ENCODE measurements around the gene SPART.

SPART gene

GRCh38 chr13:36362914-36363313, 16.7 kb upstream of the SPART start:
- Mint-ChIP-seq H3K36me3 (ENCODE audit: low read depth) (peaks cover 4% of the 10 kb centered on the region), H3K4me1 (peaks cover 47% of the 10 kb centered on the region), H3K9me3 (no peaks in the 10 kb centered on the region), H3K27me3 (ENCODE audit: low read depth) (no peaks in the 10 kb centered on the region), H3K4me3 (no peak overlapping the region), H3K27ac (peak overlapping the region; percentile 11 to 45 (median 20))
- TF ChIP-seq, protein P1, sequence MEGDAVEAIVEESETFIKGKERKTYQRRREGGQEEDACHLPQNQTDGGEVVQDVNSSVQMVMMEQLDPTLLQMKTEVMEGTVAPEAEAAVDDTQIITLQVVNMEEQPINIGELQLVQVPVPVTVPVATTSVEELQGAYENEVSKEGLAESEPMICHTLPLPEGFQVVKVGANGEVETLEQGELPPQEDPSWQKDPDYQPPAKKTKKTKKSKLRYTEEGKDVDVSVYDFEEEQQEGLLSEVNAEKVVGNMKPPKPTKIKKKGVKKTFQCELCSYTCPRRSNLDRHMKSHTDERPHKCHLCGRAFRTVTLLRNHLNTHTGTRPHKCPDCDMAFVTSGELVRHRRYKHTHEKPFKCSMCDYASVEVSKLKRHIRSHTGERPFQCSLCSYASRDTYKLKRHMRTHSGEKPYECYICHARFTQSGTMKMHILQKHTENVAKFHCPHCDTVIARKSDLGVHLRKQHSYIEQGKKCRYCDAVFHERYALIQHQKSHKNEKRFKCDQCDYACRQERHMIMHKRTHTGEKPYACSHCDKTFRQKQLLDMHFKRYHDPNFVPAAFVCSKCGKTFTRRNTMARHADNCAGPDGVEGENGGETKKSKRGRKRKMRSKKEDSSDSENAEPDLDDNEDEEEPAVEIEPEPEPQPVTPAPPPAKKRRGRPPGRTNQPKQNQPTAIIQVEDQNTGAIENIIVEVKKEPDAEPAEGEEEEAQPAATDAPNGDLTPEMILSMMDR (IDR thresholded peaks at IDR 0.05; ENCODE audit: unreplicated experiment in 3 of 3): no peak

- no peaks in the 10 kb centered on the region for H3K9me3 Mint-ChIP-seq
- H3K27me3 Mint-ChIP-seq (ENCODE audit: low read depth): no peaks in the 10 kb centered on the region
- H3K36me3 Mint-ChIP-seq (ENCODE audit: low read depth): peaks cover 4% of the 10 kb centered on the region
- H3K4me1 Mint-ChIP-seq: peaks cover 54% of the 10 kb centered on the region
- TF ChIP-seq, protein P1 (IDR thresholded peaks at IDR 0.05; ENCODE audit: unreplicated experiment in 3 of 3): no peak
- no peak overlapping the region for H3K27ac Mint-ChIP-seq
- no peak overlapping the region for H3K4me3 Mint-ChIP-seq
Observed at GRCh38 chr13:36362251-36362650, 16.1 kb upstream of the SPART start.

- H3K27me3 Mint-ChIP-seq (ENCODE audit: low read depth): no peaks in the 10 kb centered on the region
- no peak overlapping the region for H3K4me3 Mint-ChIP-seq
- no peaks in the 10 kb centered on the region for H3K9me3 Mint-ChIP-seq
- H3K4me1 Mint-ChIP-seq: peaks cover 57% of the 10 kb centered on the region
- no peaks in the 10 kb centered on the region for H3K36me3 Mint-ChIP-seq (ENCODE audit: low read depth)
- H3K27ac Mint-ChIP-seq: peak overlapping the region in 1 of 3 experiments; percentile 8
- TF ChIP-seq, protein P1 (IDR thresholded peaks at IDR 0.05; ENCODE audit: unreplicated experiment in 3 of 3): no peak
Observed at GRCh38 chr13:36360903-36361302, 14.7 kb upstream of the SPART start.

- H3K36me3 Mint-ChIP-seq (ENCODE audit: low read depth): no peaks in the 10 kb centered on the region
Observed at GRCh38 chr13:36359301-36359950, 13.2 kb upstream of the SPART start.

GRCh38 chr13:36358175-36358718, 12.1 kb upstream of the SPART start:
- peaks cover 50% of the 10 kb centered on the region for H3K4me1 Mint-ChIP-seq
- H3K27me3 Mint-ChIP-seq (ENCODE audit: low read depth): no peaks in the 10 kb centered on the region
- no peaks in the 10 kb centered on the region for H3K36me3 Mint-ChIP-seq (ENCODE audit: low read depth)
- H3K4me3 Mint-ChIP-seq: no peak overlapping the region
- TF ChIP-seq, protein P1 (IDR thresholded peaks at IDR 0.05; ENCODE audit: unreplicated experiment in 3 of 3): no peak
- no peaks in the 10 kb centered on the region for H3K9me3 Mint-ChIP-seq
- peak overlapping the region in 2 of 3 experiments; percentile 81 to 85 for H3K27ac Mint-ChIP-seq

More at GRCh38 chr13:36359301-36359950, 13.2 kb upstream of the SPART start:
- H3K27ac Mint-ChIP-seq: no peak overlapping the region
- no peaks in the 10 kb centered on the region for H3K9me3 Mint-ChIP-seq
- TF ChIP-seq, protein P1 (IDR thresholded peaks at IDR 0.05; ENCODE audit: unreplicated experiment in 3 of 3): no peak
- no peak overlapping the region for H3K4me3 Mint-ChIP-seq
- H3K4me1 Mint-ChIP-seq: peaks cover 52% of the 10 kb centered on the region
- no peaks in the 10 kb centered on the region for H3K27me3 Mint-ChIP-seq (ENCODE audit: low read depth)

- no peaks in the 10 kb centered on the region for H3K36me3 Mint-ChIP-seq (ENCODE audit: low read depth)
- no peaks in the 10 kb centered on the region for H3K27me3 Mint-ChIP-seq (ENCODE audit: low read depth)
- peaks cover 51% of the 10 kb centered on the region for H3K4me1 Mint-ChIP-seq
- H3K4me3 Mint-ChIP-seq: no peak overlapping the region
- H3K27ac Mint-ChIP-seq: peak overlapping the region in 2 of 3 experiments; percentile 81 to 85
- TF ChIP-seq, protein P1 (IDR thresholded peaks at IDR 0.05; ENCODE audit: unreplicated experiment in 3 of 3): no peak
- no peaks in the 10 kb centered on the region for H3K9me3 Mint-ChIP-seq
Observed at GRCh38 chr13:36357692-36358091, 11.5 kb upstream of the SPART start.

Measured in nephron (organoid).